ENCODE results near the gene PTPN14. TPM values are rescaled to one million over a fixed set of nuclear protein-coding genes. Genes with fewer than 3 reads are reported as not detected.

The PTPN14 gene
- total and polyA plus RNA-seq, 12 donors = 5.0 to 71.6 (median 42.3) TPM

DNA sequence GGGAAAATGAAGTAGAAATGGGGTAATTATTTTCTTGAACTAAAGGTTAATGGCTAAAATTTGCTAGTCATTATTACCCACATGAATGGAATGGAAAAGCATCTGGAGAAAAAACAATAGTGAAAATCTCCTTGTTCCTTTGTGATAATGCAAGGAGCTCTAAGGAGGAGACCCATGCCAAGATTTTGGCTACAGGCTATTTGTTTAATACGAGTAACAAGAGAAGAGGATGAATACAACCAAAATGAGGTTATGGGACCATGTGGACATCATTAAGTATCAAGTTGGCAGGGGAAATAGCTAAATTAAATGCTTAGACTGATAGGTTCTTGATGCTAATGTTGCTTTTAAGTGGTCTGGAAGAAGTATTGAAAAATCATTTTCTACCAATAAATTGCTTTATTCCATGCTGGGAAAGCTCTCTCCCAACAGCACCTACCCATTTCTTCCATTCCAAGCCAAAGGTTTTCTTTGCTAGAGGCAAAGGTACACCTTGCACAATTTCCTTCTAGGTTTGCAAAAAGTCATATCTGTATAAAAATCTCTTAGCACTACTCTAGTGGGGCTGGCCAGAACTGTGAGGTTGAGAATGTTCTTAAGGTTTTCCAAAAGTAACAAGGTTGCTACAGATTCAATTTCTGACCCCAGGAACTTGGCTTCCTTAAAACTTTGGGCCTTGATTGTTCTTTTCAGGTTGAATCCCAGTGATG, 170.3 kb downstream of the PTPN14 start:
- Histone ChIP-seq H3K36me3 (peaks cover 5 to 100% (median 34%) of the 10 kb centered on the region in 9 donors), H3K27me3 (no peaks in the 10 kb centered on the region), H3K9me3 (no peaks in the 10 kb centered on the region), H3K4me1 (no peaks in the 10 kb centered on the region), H3K4me3 (no peak overlapping the region), H3K27ac (no peak overlapping the region)
- intact Hi-C loops (cut with DNase I) = loop anchor here in 2 of 10 donors (10.0 kb wide), 2 partner anchors 194 to 204 kb away; no protein-coding TSS in a partner anchor
- no peak for DNase-seq
- TF ChIP-seq, protein P1, sequence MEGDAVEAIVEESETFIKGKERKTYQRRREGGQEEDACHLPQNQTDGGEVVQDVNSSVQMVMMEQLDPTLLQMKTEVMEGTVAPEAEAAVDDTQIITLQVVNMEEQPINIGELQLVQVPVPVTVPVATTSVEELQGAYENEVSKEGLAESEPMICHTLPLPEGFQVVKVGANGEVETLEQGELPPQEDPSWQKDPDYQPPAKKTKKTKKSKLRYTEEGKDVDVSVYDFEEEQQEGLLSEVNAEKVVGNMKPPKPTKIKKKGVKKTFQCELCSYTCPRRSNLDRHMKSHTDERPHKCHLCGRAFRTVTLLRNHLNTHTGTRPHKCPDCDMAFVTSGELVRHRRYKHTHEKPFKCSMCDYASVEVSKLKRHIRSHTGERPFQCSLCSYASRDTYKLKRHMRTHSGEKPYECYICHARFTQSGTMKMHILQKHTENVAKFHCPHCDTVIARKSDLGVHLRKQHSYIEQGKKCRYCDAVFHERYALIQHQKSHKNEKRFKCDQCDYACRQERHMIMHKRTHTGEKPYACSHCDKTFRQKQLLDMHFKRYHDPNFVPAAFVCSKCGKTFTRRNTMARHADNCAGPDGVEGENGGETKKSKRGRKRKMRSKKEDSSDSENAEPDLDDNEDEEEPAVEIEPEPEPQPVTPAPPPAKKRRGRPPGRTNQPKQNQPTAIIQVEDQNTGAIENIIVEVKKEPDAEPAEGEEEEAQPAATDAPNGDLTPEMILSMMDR (IDR thresholded peaks at IDR 0.05) = no peak
- 75 to 81% methylated on average over 1 of the region's 1 CpG for WGBS, 2 donors
- ATAC-seq = no peak

DNA sequence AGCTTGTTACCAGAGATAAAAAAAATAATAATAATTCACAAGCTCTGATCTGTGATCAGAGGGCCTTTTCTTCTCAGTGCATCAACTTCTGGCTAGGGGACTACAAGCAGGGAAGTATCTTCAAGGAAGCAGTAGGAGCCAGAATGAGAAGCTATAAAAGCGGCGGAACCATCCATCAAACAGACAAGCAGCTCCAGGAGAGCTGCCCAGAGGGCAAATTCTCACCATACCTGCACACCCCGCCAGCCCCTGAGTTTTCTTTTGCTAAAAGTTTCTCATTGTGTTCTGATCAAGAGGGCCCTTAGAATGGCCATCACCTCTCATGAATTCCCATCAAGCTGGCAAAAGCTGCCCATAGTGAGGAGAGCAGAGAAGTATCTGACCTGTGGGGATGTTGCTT, 171.0 kb downstream of the PTPN14 start:
- H3K9me3 ChIP-seq = no peaks in the 10 kb centered on the region
- peaks cover 5 to 100% (median 34%) of the 10 kb centered on the region in 9 donors for H3K36me3 ChIP-seq
- intact Hi-C loops (cut with DNase I) = loop anchor here in 2 of 10 donors (10.0 kb wide), 2 partner anchors 194 to 204 kb away; no protein-coding TSS in a partner anchor

DNA sequence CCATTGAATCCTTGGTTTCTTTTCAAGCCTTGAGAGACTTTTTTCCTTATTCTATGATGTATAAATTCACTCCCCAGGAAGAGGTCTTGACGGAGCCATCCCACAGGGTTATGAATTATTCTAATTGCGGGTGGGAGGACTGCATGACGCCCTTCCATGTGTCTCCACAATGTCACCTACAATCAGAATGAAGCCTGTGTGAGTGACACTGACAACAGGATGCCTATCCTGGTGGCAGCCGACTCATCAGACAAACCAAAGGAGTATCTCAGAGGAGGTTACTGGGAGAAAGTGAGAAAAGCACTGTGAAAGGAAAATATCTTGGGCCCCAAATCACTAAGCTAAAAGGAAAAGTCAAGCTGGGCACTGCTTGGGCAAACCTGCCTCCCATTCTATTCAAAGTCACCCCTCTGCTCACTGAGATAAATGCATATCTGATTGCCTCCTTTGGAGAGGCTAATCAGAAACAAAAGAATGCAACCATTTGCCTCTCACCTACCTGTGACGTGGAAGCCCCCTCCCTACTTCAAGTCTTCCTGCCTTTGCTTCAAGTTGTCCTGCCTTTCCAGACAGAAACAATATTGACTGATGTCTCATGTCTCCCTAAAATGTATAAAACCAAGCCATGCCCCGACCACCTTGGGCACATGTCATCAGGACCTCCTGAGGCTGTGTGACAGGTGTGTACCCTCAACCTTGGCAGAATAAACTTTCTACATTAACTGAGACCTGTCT, 172.0 kb downstream of the PTPN14 start:
- Histone ChIP-seq H3K27ac (no peak overlapping the region), H3K4me3 (no peak overlapping the region), H3K4me1 (no peaks in the 10 kb centered on the region), H3K27me3 (no peaks in the 10 kb centered on the region), H3K9me3 (no peaks in the 10 kb centered on the region), H3K36me3 (peaks cover 5 to 98% (median 30%) of the 10 kb centered on the region in 9 donors)
- intact Hi-C loops (cut with DNase I) = no loop called here
- ATAC-seq = no peak
- TF ChIP-seq, protein P1 (IDR thresholded peaks at IDR 0.05) = no peak
- 89 to 90% methylated on average over 6 of the region's 6 CpGs for whole genome bisulfite sequencing, 2 donors
- no peak for DNase-seq

More for the DNA sequence above, 171.0 kb downstream of the PTPN14 start:
- ATAC-seq (no peak), DNase-seq (no peak)
- WGBS, 2 donors = 94 to 95% methylated on average over 3 of the region's 3 CpGs
- Histone ChIP-seq H3K27me3 (no peaks in the 10 kb centered on the region), H3K4me3 (no peak overlapping the region), H3K27ac (no peak overlapping the region), H3K4me1 (no peaks in the 10 kb centered on the region)
- TF ChIP-seq, protein P1 (IDR thresholded peaks at IDR 0.05) = no peak

DNA sequence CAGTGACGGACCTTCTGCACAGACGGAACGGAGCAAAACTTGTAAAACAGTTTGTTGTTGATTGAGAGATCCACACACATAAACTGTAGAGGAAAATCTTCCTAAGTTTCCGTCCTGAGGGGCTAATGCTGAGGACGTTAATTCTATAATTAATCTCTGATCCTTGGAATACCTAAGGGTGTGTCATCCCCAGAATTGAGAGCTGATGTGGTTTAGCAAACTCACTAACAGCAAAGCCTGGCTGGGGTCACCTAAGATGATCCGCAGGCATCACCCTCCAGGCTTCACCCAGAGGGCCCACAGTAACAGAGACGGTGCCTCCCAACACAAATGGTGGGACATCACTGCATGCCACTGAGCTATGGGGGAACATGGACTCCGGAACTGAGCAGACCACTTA, 172.9 kb downstream of the PTPN14 start:
- H3K4me1 ChIP-seq = peaks cover 0 to 6% (median 0%) of the 10 kb centered on the region in 9 donors
- no peak for ATAC-seq
- 94 to 97% methylated on average over 8 of the region's 8 CpGs for WGBS, 2 donors
- no peaks in the 10 kb centered on the region for H3K27me3 ChIP-seq
- TF ChIP-seq, protein P1 (IDR thresholded peaks at IDR 0.05) = no peak
- no peak overlapping the region for H3K4me3 ChIP-seq
- no peak for DNase-seq
- intact Hi-C loops (cut with DNase I) = no loop called here
- peaks cover 5 to 95% (median 21%) of the 10 kb centered on the region in 9 donors for H3K36me3 ChIP-seq
- no peaks in the 10 kb centered on the region for H3K9me3 ChIP-seq
- no peak overlapping the region for H3K27ac ChIP-seq
